Measurements from ENCODE around the gene NUP107. TPM values are rescaled to one million over a fixed set of nuclear protein-coding genes. Genes with fewer than 3 reads are reported as not detected.

Gene NUP107
- total RNA-seq, 2 experiments from 2014 or later = 82.0 to 100 TPM

Other genes starting within 250 kb of the NUP107 start
- gene RAP1B, start 76.1 kb upstream of the NUP107 start, total RNA-seq = 100 to 1,000 TPM; 223 to 284 TPM
- 1 to 10 TPM; 8.1 TPM for gene SLC35E3, start 59.2 kb downstream of the NUP107 start, total RNA-seq
- gene MDM2, start 121.2 kb downstream of the NUP107 start, total RNA-seq = 100 to 1,000 TPM; 207 to 214 TPM
- gene CPM, start 246.2 kb downstream of the NUP107 start, total RNA-seq = under 1 TPM; 0.27 to 0.87 TPM

Measured in activated CD4-positive, alpha-beta T cell treated with anti-CD3 and anti-CD28 coated beads, Interleukin-2, amount 10 ng/mL, durations not matched to agents 7 days and 5 days (primary cell).